Body of pancreas (tissue), 4 donors: Measurements from ENCODE around the gene CXCL6.

Experiments used
- POLR2A ChIP-seq, 3 donors: fragments of 450-650 bp; IDR thresholded peaks; one replicate each; pipeline ENCODE4 v1.6.1; 2016; ENCODE audit warnings: antibody characterized with exemption in 3 of 3, mild to moderate bottlenecking in 2 of 3
- TF ChIP-seq, protein P1 (sequence below), 7 experiments: fragments of 450-650 bp in 4 of 7; fragments of 200-600 bp in 3 of 7; sonication (generic) in 3 of 7; IDR thresholded peaks; one replicate each; pipeline ENCODE4 v1.5.1; 2016 to 2019; ENCODE audit warnings: antibody characterized with exemption in 7 of 7

DNA sequence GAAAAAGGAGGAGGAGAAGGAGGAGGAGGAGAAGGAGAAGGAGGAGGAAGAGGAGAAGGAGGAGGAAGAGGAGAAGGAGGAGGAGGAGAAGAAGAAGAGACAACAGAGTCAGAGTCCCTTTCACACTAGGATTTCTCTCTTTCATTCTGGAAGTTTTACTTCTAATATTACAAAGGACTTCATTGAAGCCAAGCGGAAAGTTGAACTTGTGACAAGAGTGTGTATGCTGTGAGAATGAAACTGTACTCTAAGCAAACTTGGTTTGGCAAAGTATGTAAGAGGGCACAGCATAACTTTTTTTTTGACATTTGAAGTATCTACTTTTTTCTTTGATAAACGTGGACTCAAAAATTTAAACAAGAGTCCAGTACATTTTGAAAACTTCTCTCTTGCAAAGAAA, 48.1 kb upstream of the CXCL6 start:
- TF ChIP-seq, protein P1, sequence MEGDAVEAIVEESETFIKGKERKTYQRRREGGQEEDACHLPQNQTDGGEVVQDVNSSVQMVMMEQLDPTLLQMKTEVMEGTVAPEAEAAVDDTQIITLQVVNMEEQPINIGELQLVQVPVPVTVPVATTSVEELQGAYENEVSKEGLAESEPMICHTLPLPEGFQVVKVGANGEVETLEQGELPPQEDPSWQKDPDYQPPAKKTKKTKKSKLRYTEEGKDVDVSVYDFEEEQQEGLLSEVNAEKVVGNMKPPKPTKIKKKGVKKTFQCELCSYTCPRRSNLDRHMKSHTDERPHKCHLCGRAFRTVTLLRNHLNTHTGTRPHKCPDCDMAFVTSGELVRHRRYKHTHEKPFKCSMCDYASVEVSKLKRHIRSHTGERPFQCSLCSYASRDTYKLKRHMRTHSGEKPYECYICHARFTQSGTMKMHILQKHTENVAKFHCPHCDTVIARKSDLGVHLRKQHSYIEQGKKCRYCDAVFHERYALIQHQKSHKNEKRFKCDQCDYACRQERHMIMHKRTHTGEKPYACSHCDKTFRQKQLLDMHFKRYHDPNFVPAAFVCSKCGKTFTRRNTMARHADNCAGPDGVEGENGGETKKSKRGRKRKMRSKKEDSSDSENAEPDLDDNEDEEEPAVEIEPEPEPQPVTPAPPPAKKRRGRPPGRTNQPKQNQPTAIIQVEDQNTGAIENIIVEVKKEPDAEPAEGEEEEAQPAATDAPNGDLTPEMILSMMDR (IDR thresholded peaks at IDR 0.05), result no peak
- TF ChIP-seq POLR2A (IDR thresholded peaks at IDR 0.05), result no peak
